HUES6 (cell line): ENCODE results near the gene PFKFB3.

ENCODE experiments used
- H3K27ac ChIP-seq: 2 replicates; pipeline ENCODE4 v1.7.0; 2013; ENCODE audit warnings: low read depth, mild to moderate bottlenecking, low read length, inconsistent platforms
- H3K27me3 ChIP-seq: 2 replicates; pipeline ENCODE4 v1.6.1; 2013; ENCODE audit warnings: low read length; ENCODE audit not compliant: control insufficient read depth, insufficient read depth
- H3K36me3 ChIP-seq: 2 replicates; pipeline ENCODE4 v1.6.1; 2013; ENCODE audit warnings: low read length; ENCODE audit not compliant: control insufficient read depth, insufficient read depth
- H3K4me1 ChIP-seq: 2 replicates; pipeline ENCODE4 v1.6.1; 2013; ENCODE audit warnings: low read length; ENCODE audit not compliant: control insufficient read depth, insufficient read depth
- H3K4me3 ChIP-seq: 2 replicates; pipeline ENCODE4 v1.5.1; 2013; ENCODE audit warnings: low read depth, low read length
- H3K9ac ChIP-seq: one replicate; pipeline ENCODE4 v1.6.1; 2013; ENCODE audit warnings: mild to moderate bottlenecking, low read length
- H3K9me3 ChIP-seq: 2 replicates; pipeline ENCODE4 v1.6.1; 2013; ENCODE audit warnings: low read depth, low read length; ENCODE audit not compliant: control insufficient read depth, insufficient read depth

PFKFB3 gene

DNA sequence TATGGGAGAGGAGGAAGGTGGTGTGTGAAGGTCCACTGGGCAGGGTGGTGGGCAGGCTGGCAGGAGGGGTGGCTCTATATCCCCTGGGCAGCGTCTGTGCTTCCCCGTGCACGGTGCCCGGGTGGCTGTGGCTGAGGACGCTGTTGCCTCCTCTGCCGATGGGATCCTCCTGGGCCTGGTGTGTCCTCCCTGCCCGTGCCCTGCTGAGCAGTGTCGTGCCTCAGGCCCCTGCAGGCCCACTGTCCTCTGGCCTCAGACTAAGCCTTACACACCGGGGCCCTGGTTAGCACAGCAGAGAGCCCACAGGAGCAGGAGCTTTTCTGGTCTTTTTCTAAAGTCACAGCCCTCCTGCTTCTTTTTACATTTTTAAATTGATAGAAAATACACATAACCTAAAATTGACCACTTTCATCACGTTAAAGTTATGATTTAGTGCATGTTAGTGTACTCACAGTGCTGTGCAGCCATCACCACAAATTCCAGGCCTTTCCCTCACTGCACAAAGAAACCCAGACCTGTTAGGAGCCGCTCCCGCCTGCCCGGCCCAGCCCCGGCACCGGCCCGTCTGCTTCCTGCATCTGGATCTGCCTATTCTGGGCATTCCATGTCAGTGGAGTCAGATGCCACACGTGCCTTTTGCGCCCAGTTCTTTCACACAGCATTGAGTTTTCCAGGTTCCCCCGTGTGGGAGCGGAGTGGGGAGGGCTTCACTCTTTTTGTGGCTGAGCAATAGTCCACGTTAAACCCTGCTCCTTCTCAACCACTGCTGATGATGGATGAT is 19.4 kb downstream of the PFKFB3 start:
- Histone ChIP-seq H3K9ac (no peak overlapping the region), H3K27ac (no peak overlapping the region)

DNA sequence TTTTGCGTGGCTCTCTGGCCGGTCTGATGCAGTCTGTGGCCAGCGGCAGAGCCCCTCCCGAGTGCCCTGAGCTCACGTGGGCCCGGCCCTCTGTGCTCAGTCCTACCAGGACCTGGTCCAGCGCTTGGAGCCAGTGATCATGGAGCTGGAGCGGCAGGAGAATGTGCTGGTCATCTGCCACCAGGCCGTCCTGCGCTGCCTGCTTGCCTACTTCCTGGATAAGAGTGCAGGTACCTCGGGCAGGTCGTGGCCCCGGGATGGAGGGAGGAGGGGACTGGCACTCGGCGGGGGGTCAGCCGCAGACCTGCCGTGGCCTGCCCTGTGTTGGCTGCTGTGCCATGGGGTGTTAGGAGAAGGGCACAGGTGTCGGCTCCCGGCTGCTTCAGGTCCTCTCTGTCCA is 20.0 kb downstream of the PFKFB3 start:
- Histone ChIP-seq H3K4me3 (no peak overlapping the region), H3K36me3 (peaks cover 95% of the 10 kb centered on the region), H3K27ac (no peak overlapping the region), H3K9ac (no peak overlapping the region), H3K27me3 (no peaks in the 10 kb centered on the region), H3K4me1 (0 out of 2 replicates have a peak, but pooled peaks cover 4% of the 10 kb centered on the region), H3K9me3 (no peaks in the 10 kb centered on the region)

More for the DNA sequence above, 19.4 kb downstream of the PFKFB3 start:
- H3K4me1 ChIP-seq, result 0 out of 2 replicates have a peak, but pooled peaks cover 4% of the 10 kb centered on the region
- no peak overlapping the region for H3K4me3 ChIP-seq
- no peaks in the 10 kb centered on the region for H3K9me3 ChIP-seq
- no peaks in the 10 kb centered on the region for H3K27me3 ChIP-seq
- peaks cover 95% of the 10 kb centered on the region for H3K36me3 ChIP-seq

DNA sequence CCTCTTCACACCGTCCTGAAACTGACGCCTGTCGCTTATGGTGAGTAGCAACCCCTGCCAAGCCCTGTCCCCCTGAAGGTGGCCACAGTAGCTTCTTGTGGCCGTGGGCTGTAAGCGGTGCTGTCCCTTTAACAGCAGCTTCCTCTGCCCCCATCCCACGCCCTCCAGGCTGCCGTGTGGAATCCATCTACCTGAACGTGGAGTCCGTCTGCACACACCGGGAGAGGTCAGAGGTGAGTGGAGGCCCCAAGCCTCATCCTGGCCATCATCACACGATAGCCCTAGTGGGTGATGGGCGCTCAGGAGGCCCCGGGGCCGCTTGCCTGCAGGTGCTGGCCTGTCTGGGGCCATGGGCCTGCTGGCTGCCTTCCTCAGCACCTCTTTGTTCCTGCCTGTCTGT is 21.2 kb downstream of the PFKFB3 start:
- 0 out of 2 replicates have a peak, but pooled peaks cover 2% of the 10 kb centered on the region for H3K4me1 ChIP-seq
- no peaks in the 10 kb centered on the region for H3K27me3 ChIP-seq
- no peak overlapping the region for H3K4me3 ChIP-seq
- no peaks in the 10 kb centered on the region for H3K9me3 ChIP-seq
- no peak overlapping the region for H3K9ac ChIP-seq
- H3K36me3 ChIP-seq, result peaks cover 99% of the 10 kb centered on the region
- no peak overlapping the region for H3K27ac ChIP-seq

DNA sequence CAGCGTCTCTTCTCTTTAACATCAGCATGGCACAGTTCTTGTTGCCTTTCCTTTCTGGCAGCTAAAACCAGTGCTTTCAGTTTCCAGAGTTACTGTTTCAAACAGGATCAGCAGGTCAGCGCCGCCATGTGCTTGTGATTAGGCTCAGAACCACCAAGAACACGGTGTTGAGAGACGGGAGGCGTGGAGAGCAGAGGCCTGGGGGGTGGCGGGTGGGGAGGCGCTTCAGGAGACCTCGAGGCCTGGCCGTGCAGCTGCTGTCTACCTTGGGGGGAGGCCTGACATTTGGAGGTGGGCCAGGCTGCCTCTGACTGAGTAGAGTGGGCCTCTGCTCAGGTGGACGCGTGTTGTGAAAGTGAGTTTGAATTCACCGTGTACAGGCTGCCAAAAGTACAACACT is 22.0 kb downstream of the PFKFB3 start:
- no peaks in the 10 kb centered on the region for H3K4me1 ChIP-seq

DNA sequence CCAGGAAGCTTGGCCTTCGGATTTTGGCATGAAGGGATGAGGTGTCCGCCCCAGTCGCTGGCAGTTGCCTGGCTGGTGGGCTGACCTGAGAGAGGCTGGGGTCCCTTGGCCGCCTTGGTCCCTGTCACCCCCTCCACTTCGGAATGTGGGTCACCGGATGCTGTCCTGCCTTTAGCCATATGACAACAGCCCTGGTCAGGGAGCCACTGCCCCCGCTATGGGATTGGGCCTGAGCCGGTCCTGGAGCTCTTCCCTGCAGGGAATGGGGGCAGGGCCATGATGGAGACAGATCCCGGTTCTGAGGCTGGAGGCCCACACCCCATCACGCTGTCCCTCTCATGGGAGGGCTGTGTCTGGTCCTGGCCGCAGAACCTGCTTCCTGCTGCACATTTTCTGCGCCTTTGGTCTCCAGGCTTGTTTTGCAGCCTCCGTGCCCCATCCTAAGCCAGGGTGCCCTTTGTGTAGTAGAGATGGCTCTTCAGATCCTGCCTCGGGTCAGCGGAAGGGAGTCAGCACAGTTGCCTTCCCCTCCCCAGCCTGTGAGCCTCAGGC is 22.6 kb downstream of the PFKFB3 start:
- Histone ChIP-seq H3K36me3 (peaks cover 99% of the 10 kb centered on the region), H3K27ac (no peak overlapping the region), H3K4me1 (no peaks in the 10 kb centered on the region), H3K4me3 (no peak overlapping the region), H3K9me3 (no peaks in the 10 kb centered on the region), H3K27me3 (no peaks in the 10 kb centered on the region), H3K9ac (no peak overlapping the region)

More for the DNA sequence above, 22.0 kb downstream of the PFKFB3 start:
- Histone ChIP-seq H3K9me3 (no peaks in the 10 kb centered on the region), H3K4me3 (no peak overlapping the region), H3K27ac (no peak overlapping the region), H3K27me3 (no peaks in the 10 kb centered on the region), H3K9ac (no peak overlapping the region), H3K36me3 (peaks cover 99% of the 10 kb centered on the region)

DNA sequence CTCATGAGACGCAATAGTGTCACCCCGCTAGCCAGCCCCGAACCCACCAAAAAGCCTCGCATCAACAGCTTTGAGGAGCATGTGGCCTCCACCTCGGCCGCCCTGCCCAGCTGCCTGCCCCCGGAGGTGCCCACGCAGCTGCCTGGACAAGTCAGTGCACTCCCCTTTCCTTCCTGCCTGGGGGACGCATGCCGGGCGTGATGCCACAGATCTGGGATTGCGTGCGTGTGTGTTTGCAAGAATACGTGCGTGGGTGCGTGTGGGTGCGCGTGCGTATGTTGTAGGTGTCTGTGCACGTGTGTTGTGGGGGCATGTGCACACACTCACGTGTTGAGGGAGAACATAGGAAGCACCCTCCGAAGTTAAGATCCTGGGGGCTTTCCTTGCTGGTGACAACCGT is 23.5 kb downstream of the PFKFB3 start:
- Histone ChIP-seq H3K9ac (no peak overlapping the region), H3K4me3 (no peak overlapping the region), H3K36me3 (peaks cover 96% of the 10 kb centered on the region), H3K27ac (no peak overlapping the region), H3K27me3 (no peaks in the 10 kb centered on the region), H3K4me1 (no peaks in the 10 kb centered on the region), H3K9me3 (no peaks in the 10 kb centered on the region)

DNA sequence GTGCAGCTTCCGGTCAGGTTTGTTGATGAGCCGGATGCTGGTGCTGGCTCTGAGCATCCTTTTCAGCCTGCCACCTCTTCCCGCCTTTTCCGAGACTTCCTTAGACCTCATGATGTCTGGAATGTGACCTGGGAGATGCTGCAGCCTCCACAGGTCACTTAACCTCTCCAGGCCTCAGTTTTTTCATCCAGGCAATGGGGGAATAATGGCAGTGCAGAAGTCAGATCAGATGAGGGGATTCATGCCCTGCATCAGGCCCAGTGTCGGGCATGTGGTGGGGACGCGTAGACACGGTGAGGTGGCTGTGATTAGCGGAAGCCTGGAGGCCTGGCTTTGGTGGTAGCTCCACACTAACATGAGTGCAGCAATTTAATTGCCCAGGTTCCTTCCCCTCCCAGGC is 24.6 kb downstream of the PFKFB3 start:
- Histone ChIP-seq H3K27ac (no peak overlapping the region), H3K9ac (no peak overlapping the region), H3K36me3 (peaks cover 96% of the 10 kb centered on the region)

DNA sequence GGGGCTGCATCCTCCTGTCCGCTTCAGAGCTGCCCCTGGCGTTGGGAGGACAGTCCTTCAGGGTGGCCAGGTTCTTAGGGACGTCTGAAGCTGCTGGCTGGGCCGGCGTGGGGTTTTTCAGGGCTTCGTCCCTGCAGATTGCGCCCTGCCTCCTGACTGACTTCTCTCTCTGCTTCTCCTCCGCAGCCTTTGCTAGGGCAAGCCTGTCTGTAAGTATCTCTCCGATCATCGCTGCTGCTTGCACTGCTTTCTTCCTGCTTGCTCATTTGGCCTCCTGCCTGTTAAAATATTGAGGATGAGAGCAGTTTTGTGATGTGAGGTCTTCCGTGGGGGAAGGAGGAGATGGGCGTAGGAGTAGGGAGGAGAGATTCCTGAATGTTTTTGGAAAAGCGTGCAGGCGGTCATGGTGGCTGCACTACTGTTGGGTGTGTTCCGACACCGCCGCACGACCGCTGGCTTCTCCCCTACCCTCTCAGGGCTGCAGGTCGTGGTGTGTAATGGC is 25.3 kb downstream of the PFKFB3 start:
- Histone ChIP-seq H3K27ac (no peak overlapping the region), H3K36me3 (peaks cover 96% of the 10 kb centered on the region), H3K9me3 (no peaks in the 10 kb centered on the region), H3K4me3 (no peak overlapping the region), H3K9ac (no peak overlapping the region), H3K4me1 (no peaks in the 10 kb centered on the region), H3K27me3 (no peaks in the 10 kb centered on the region)

More for the DNA sequence above, 24.6 kb downstream of the PFKFB3 start:
- H3K27me3 ChIP-seq, result no peaks in the 10 kb centered on the region
- H3K9me3 ChIP-seq, result no peaks in the 10 kb centered on the region
- no peak overlapping the region for H3K4me3 ChIP-seq
- H3K4me1 ChIP-seq, result no peaks in the 10 kb centered on the region

DNA sequence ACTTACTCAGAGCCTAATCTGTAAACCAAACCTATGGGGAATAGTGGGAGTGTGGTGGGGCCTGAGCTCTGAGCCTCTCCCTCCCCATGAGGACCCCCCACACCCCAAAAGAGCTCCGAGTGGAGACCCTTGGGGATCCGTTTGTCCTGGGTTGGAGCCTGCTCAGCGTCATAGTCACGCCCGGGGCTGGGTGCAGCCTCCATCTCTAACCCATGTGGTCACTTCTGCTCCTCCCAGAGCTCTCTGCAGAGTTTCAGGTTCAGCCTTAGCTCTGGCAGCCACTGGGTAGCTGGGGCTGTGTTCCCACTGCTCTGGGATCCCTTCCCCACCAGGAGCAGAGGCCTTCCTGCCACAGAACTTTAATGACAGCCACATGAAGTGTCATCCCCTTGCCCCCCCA is 25.9 kb downstream of the PFKFB3 start:
- Histone ChIP-seq H3K9ac (no peak overlapping the region), H3K27ac (no peak overlapping the region), H3K4me3 (no peak overlapping the region), H3K9me3 (no peaks in the 10 kb centered on the region), H3K4me1 (no peaks in the 10 kb centered on the region), H3K27me3 (no peaks in the 10 kb centered on the region), H3K36me3 (peaks cover 96% of the 10 kb centered on the region)

DNA sequence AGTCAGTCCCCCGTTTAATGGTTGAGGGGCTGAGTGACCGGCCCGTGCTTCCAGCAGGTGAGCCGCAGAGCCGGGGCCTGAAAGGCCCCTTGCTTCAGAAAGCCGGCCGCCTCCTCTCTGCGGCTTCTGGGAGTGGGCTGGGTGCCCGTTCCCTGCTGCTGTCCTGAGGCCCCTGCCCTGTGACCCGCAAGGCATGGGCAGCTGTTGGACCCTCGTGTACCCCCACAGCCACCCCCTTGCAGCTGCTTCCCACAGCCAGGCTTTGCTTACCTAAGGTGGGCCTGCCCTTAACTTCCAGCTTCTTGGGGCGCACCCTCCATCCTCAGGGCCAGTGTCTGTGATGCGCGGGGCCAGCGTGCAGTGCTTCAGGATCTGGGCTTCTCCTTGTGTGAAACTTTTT is 26.6 kb downstream of the PFKFB3 start:
- no peak overlapping the region for H3K4me3 ChIP-seq
- no peaks in the 10 kb centered on the region for H3K4me1 ChIP-seq
- H3K9me3 ChIP-seq, result no peaks in the 10 kb centered on the region
- H3K27ac ChIP-seq, result no peak overlapping the region
- H3K36me3 ChIP-seq, result peaks cover 96% of the 10 kb centered on the region
- H3K9ac ChIP-seq, result no peak overlapping the region
- no peaks in the 10 kb centered on the region for H3K27me3 ChIP-seq

DNA sequence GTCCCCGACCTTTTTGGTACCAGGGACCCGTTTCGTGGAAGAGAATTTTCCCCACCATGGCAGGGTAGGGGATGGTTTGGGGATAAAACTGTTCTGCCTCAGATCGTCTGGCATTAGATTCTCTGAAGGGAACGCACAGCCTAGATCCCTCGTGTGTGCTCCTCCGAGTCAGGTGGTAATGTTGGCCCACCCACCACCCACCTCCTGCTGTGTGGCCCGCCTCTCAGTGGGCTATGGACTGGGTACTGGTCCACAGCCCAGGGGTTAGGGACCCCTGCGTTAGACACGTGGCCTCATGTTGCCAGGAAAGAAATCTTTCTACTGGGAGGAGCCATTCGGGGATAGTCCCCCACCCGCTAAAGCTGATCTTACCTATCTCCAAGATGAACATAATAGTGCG is 27.0 kb downstream of the PFKFB3 start:
- Histone ChIP-seq H3K27me3 (no peaks in the 10 kb centered on the region), H3K27ac (no peak overlapping the region), H3K4me1 (no peaks in the 10 kb centered on the region), H3K9me3 (no peaks in the 10 kb centered on the region), H3K36me3 (peaks cover 96% of the 10 kb centered on the region), H3K4me3 (no peak overlapping the region), H3K9ac (no peak overlapping the region)
